GM23338 (cell line): Measurements from ENCODE around the gene CACNA1A.

Experiments
- CREB1 ChIP-seq: fragments of 250-450 bp; sonication (Bioruptor Pico); IDR thresholded peaks from 2 replicates; pipeline ENCODE4 v1.5.0; 2020; ENCODE audit warnings: low read depth, mild to moderate bottlenecking, moderate library complexity
- CTCF ChIP-seq, 2 experiments: fragments of 200-600 bp in 1 of 2; sonication (generic) in 1 of 2; conservative IDR thresholded peaks; 2 replicates each; pipeline versions ENCODE4 v1.5.1 to v1.6.1; 2016 to 2017; ENCODE audit warnings: antibody characterized with exemption in 2 of 2, low read depth in 2 of 2, mild to moderate bottlenecking in 2 of 2, moderate library complexity in 1 of 2
- ETS1 ChIP-seq: IDR thresholded peaks from 2 replicates; pipeline ENCODE4 v1.6.1; 2016; ENCODE audit warnings: antibody characterized with exemption
- EZH2 ChIP-seq: fragments of 200-600 bp; sonication (generic); IDR thresholded peaks from one replicate; pipeline ENCODE4 v1.8.0; 2017; ENCODE audit warnings: antibody characterized with exemption, mild to moderate bottlenecking, low read depth; ENCODE audit not compliant: unreplicated experiment
- EZH2phosphoT487 ChIP-seq: fragments of 200-600 bp; sonication (generic); IDR thresholded peaks from one replicate; pipeline ENCODE4 v1.8.1; 2018; ENCODE audit warnings: antibody characterized with exemption; ENCODE audit not compliant: unreplicated experiment
- JUNB ChIP-seq: IDR thresholded peaks from one replicate; pipeline ENCODE4 v1.6.1; 2016; ENCODE audit warnings: antibody characterized with exemption; ENCODE audit not compliant: unreplicated experiment
- NANOG ChIP-seq: IDR thresholded peaks from 2 replicates; pipeline ENCODE4 v1.6.1; 2016; ENCODE audit warnings: antibody characterized with exemption, borderline replicate concordance
- POLR2AphosphoS5 ChIP-seq: IDR thresholded peaks from 2 replicates; pipeline ENCODE4 v1.6.1; 2016; ENCODE audit warnings: antibody characterized with exemption, low read depth
- REST ChIP-seq: IDR thresholded peaks from one replicate; pipeline ENCODE4 v1.6.1; 2018; ENCODE audit warnings: antibody characterized with exemption; ENCODE audit not compliant: unreplicated experiment
- STAT1 ChIP-seq: IDR thresholded peaks from one replicate; pipeline ENCODE4 v1.6.1; 2016; ENCODE audit warnings: antibody characterized with exemption; ENCODE audit not compliant: unreplicated experiment
- ZNF462 ChIP-seq: fragments of 250-450 bp; sonication (Bioruptor Pico); IDR thresholded peaks from 2 replicates; pipeline ENCODE4 v1.5.0; 2020; ENCODE audit warnings: mild to moderate bottlenecking, moderate library complexity

GRCh38 chr19:13198634-13199033, 307.6 kb downstream of the CACNA1A start:
- TF ChIP-seq CTCF (conservative IDR thresholded peaks at IDR 0.05; ENCODE audit: low read depth in 2 of 2) = no peak
- no peak for TF ChIP-seq EZH2phosphoT487
- no peak for TF ChIP-seq CREB1 (CRISPR knock-in tag)
- no peak for TF ChIP-seq EZH2
- no peak for TF ChIP-seq POLR2AphosphoS5
- TF ChIP-seq ZNF462 = no peak
- no peak for TF ChIP-seq REST
- TF ChIP-seq ETS1 = no peak
- no peak for TF ChIP-seq NANOG
- no peak for TF ChIP-seq JUNB
- no peak for TF ChIP-seq STAT1
